HG03432 (cell line): Measurements from ENCODE around the gene NSUN3.

Source experiments
- ATAC-seq: cut with Tn5 transposase; IDR thresholded peaks from one replicate; pipeline ENCODE4 v1.9.1; 2021; ENCODE audit warnings: mild to moderate bottlenecking, moderate library complexity; ENCODE audit not compliant: unreplicated experiment

Gene NSUN3

DNA sequence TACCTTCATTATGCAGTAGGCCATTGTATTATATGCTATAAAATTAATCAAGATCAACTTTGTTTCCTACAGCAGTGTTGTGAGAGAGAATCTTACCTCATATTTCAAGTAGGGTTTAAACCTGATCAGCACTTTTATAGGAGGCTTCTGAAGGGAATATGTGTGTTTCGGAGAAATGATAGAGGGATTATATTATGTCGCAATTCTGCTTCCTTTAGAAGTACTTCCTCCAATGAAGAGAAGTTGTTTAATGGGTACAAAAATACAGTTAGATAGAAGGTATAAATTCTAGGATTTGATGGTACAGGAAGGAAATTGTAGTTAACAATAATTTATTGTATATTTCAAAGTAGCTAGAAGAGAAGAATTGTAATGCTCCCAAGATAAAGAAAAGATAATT lies 54.9 kb downstream of the NSUN3 start:
- no peak for ATAC-seq

DNA sequence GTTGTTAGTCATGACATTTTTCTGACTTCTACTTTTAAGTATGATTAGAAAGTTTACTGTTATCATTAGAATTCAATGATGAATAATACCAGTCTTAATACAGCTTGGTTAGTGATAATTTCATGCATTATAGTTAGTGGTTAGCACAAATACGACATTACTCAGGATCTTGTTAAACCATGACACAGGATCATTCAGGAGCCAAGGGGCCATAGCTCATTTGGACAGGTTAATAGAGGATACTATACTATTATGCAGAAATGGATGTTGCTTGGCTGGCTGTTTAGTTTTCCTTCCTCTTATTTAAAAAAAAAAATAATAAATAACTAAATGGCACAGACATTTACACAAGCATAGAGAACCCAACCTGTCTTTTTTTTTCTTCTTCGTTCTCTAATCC lies 55.5 kb downstream of the NSUN3 start:
- ATAC-seq, result no peak

DNA sequence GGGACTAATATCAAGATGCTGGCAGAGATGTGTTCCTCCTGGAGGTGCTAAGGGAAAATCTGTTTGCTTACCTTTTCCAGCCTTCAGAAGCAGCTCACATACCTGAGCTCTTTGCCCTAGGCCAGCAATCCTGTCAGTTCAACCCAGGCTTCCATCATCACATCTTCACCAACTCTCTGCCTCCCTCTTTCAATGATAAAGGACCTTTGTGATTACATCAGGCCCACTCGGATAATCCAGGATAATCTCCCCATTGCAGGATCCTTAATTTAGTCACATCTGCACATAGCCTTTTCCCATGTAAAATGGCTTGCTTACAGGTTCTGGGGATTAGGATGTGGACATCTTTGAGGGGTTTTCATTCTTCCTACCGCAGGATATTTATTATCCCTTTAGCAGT lies 58.3 kb downstream of the NSUN3 start:
- ATAC-seq, result no peak

DNA sequence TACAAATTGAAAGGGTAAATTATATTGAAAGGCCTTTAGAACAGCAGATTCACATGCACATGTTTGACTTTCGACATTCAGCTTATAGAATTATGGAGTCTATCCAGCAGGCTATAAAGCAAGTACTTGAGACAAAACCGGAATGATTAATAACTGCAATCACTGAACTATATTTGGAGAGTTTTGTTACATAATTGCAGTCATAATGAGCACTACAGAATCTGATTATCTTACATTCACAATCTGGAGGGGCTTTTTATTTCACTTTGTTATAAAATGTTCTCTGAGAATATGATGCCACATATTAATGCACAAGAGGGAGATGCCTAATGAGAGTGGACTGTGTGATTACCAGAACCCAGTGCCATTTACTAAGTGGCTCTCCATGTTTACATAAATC lies 64.3 kb downstream of the NSUN3 start:
- no peak for ATAC-seq

DNA sequence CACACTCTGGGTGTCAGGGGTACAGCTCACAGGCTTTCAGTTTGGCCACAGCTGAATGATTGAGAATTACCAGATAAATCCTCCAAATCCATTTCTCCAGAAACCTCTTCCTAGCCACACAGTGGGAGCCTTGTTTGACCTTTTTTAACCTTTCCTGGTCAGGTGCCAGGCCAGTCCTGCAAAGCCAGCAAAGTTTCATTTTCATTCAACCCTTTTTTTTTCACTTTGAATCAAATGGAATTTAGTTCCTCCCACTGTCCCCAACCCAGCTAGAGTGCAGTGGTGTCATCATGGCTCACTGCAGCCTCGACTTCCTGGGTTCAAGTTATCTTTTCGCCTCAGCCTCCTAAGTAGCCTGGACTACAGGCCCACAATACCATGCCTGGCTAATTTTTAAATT lies 67.8 kb downstream of the NSUN3 start:
- peak; percentile 55 for ATAC-seq

DNA sequence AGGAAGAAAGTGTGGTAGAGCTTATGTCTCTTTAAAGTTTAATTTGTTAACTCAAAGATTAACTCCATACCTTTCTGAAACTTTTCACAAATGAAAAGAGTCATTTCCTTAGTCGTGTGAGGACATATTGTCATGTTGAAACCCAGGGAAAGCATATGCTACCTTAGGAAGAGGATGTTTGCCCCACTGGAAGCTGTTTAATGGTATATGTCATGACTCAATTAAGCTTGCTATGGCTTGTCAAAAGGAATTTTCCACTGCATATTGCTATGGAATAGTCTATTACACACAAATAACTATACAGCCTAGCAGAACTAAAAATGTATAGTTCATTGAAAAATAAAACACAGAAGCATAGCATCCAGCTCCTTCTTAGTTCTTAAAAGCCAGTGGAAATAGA lies 69.9 kb downstream of the NSUN3 start:
- no peak for ATAC-seq

DNA sequence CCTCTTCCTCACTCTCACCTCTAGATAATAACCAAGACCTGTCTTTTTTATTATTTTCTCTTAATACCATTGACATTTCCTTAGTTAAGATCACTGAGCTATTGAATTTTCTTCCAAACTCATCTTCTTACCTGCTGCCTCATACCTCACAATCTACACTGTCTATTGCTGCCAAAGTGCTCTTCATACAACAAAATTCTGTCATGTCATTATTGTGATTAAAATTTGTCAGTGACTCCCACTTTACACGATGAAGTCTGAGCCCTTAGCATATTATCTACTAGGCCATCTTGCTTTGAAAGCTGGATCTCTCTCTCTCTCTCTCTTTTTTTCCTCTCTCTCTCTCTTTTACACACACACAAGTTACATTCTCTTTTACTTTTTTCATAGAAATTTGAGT lies 73.3 kb downstream of the NSUN3 start:
- ATAC-seq, result no peak

DNA sequence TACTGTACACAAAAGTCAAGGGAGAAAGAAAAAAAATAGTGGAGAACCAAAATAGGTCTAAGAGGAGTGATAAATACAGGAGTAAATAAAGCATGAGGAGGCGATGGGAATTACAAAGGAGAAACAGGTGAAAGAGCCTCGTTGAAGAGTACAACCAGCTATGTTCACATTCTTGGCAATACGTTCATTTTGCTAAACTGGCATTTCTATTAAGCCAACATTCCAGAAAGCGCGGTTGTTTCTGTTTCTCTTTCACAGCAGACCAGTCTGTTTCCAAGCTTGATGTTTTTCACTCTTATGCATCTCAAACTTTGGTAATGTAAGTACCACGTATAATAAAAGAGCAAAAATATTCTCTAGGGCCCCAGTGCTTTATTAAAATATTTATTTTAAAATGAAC lies 74.5 kb downstream of the NSUN3 start:
- no peak for ATAC-seq

DNA sequence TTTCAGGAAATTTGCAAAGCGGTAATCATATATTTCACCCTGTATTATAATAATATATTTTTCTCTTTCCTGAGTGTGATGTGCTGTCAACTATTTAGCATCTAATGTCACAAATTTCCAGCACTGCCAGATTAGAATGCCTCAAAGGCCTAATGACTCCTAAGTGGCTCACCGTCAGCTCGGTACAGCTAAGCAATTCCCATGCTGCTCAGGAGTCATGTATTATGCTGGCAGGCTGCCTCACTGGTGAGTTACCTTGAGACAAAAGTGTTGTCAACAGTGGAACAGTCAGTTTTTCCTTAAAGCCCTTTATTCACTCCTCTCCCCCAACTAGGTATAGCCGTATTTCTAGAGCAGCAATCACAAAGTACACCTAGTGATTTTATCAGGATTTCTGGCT lies 83.6 kb downstream of the NSUN3 start:
- ATAC-seq, result no peak

DNA sequence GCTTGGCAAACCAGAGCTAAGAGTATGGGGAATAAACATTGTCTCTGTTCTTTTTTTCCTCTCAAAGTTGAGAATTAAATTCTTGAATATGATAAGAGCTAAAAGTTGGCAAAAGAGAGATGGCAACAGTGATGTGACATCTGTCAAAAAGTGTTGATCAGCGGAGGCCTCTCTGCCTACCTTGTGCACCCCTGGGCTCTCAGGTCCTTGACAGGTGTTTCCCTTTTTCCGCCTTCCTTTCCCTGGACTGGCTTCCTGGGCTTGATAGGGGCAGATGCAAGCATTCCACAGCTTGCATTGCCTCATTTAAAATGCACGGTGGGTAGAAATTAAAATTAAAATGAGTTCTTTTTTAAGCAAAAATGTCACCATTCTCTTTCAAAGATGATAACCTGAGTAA lies 84.2 kb downstream of the NSUN3 start:
- no peak for ATAC-seq

DNA sequence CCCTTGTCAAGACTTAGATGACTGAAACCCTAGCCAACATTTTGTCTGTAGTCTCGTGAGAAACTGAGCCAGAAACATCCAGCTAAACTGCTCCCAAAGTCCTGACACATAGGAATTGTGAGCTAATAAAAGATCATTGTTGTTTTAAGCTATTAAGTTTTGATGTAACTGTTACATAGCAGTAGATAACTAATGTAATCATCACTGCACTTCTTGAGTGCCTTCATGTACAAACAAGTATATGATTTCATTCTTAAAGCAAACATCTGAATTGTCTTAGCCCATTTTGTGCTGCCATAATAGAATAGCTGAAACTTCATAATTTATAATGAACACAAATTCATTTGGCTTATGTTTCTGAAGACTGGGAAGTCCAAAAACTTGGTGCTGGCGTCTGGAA lies 87.3 kb downstream of the NSUN3 start:
- no peak for ATAC-seq

DNA sequence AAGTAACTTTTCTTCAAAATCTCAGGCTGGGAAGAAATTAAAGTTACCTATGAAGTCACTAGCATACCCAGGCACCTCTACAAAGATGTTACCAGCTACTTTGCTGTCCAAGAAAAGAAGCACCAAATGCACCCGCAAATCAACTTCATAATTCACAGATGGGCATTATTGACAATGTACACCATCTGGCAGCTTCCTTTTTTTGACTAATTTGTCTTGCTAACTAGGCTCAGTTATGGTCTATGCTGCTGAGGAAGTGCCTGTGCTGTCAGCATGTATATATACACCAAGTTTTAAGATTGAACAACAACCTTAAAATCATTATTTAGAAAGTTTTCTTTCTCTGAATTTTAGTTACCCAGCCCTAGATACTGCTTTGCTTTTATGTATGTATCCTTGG lies 93.8 kb downstream of the NSUN3 start:
- no peak for ATAC-seq

DNA sequence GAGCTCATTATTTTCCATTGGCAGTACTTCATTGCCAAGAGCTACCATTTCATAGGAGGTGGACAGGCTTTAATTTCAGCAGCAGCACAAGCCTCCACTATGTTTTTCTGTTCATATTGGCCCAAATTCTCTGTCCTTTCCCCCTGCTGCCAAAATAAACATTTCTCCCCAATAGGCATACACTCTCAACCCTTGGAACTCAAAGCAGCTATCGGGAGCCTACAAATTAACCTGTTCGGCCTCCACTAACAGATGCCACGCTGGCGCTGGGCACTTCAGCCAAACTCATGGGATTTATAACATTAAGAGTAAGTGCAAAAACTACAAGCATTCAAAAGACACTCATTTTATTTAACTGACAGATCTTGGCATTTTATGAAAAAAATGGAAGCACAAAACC lies 95.7 kb downstream of the NSUN3 start:
- no peak for ATAC-seq

DNA sequence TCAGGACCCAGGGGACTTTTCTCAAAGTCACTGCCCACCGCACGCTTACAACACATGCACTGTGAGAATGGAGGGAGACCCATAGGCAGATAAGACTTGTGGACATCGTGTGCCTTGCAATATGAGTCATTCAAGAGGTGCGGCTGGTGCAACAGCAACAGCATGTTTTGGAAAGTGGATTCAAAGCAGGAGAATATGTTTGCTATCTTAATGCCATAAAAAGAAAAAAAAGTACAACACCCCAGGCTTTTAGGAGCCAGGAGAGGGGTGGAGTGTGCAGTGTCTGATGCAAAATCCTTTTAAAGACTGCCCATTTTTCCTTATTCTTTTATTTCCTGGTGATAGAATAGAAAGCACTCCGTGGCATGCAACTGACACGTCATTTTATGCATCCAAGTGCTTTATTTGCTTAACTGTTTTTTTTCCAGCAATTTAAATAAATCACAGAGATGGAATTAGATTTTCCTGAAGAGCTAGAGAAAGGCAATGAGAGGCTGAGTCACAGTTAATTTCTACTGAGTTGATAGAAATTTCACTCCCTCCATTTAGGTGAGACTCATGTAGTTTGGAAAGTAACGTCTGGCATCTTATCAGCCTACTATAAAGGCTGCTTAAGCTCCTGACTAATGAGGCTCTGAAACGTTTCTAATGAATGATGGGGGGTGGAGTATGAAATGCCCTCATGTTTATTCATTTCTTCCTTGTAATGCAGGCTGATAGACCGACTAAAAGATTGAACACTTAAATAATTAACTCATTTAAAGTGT lies 96.4 kb downstream of the NSUN3 start:
- no peak for ATAC-seq

DNA sequence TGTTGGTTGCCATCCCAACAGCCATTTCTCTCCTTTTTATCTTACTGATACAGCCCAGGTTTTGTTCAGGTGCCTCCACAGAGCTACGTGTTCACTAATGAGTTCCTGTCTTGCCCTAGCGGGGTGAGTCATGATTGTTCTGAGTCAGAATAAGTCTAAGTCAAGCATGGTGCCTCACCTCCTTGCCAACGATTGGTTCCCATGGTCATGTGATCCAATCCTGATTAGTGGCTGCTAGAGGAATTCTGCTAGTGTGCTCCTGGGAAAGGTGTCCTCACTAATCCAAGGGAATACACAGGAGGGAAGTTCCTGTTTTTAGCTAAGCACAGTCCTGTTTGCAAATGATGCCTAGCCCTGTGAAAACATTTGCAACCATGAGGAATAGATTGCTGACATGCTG lies 99.8 kb downstream of the NSUN3 start:
- ATAC-seq, result peak; percentile 92

DNA sequence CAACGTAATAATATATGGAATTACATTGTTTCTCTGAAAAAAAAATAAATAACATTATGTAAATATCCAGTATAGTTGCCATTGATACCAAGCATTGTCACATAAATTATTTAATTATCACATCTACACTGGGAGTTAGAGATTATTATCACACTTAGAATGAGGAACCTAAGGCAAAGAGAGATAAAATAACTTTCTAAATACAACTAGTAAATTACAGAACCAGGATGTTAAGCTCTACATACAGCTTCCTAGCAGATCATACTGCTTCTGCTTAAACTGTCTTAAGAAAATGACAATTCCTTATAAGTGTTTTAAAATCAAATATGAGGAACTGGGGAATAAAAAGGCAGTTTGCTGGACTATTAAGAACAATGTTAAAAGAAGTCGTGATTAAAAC lies 104.5 kb downstream of the NSUN3 start:
- ATAC-seq, result no peak

DNA sequence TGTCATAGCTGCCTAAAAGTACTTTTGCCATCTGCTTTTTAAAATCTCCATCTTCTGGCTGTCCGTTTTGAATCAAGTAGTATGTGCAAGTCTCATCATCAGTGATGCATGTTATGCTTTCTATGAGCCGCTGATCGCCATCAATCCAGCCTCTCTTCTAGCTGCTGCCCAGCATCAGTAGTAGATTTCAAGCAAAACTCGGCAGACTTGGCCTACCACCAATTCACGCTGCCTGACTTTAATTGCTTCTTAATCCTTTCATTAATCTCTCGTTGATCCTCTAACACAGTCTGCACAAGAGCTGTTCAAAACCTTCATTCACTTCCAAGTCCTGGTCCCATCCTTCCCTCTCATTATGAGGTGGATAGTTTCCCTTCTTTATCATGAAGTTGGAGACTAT lies 104.9 kb downstream of the NSUN3 start:
- no peak for ATAC-seq

DNA sequence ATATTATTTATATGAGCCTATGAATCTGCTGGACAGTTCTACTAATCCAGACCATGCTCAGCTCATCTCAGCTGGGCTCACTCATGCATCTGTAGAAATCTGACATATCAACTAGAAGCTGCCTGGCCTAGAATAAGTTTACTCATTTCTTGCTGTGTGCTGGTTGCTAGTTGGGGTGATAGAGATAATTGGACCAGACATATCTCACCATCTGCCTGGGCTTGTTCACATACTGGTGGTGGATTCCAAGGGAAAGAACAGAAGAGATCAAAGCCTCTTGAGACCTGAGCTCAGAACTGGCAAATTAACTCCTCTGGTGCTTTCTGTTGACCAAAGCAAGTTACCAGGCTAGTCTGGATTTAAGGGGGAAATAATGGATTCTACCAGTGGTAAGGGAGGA lies 109.1 kb downstream of the NSUN3 start:
- peak; percentile 63 for ATAC-seq

DNA sequence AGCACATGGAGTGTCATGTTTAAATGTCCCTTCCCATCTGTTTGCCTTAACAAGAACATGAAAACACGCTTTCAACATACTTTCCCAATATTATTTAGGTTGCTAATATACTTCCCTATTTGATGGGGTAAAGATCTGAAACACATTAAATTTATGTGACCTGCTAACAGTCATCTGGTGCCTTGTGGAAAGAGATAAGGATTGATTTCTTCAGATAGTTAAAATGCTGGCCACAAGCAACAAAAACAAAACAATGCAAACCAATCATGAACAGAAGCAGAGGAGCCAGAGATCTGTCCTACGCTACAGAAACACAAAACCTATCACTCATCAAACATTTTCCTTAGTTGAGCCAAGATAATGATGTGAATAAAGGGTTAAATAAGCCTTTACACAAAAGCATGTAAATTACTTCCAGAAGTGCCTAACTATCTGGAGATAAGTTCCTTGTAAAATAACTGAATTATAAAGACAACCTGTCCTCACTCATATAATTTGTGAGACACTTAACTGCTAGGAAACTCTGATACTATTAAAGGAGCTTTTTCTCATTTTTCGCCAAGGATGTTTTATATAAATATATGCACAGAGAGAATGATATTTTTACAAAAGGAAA lies 109.9 kb downstream of the NSUN3 start:
- no peak for ATAC-seq

DNA sequence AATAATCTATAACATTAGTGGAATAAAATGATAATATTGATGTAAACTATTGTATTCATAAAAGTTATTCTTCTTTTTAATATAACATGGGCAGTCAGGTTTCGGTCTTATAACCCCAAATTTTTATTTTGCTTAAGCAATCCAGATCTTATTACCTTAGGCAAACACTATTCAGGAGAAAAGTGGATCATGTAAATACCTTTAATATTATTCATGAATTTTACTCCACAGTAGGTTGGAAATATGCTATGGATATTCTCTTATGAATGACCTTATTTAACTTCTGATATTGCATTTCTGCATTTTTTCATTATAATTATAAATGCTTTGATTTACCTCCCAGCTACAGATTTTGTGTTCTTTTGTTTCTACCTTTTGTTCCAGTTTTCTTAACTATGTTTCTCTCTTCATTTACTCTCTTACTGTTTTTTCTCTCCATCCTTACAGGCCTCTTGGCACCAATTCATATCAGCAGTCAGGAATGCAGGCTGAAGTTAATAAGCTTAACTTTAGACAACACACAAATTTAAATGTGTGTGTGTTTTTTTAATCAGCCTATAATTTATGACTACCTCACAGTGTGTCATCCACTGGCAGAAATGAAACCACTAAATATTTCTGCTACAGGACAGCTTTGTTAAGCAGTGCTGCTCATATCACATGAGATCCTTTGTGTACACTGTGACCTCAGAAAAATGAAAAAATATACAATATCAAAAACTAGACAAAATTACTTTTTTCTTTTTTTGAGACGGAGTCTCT lies 111.0 kb downstream of the NSUN3 start:
- ATAC-seq, result no peak

DNA sequence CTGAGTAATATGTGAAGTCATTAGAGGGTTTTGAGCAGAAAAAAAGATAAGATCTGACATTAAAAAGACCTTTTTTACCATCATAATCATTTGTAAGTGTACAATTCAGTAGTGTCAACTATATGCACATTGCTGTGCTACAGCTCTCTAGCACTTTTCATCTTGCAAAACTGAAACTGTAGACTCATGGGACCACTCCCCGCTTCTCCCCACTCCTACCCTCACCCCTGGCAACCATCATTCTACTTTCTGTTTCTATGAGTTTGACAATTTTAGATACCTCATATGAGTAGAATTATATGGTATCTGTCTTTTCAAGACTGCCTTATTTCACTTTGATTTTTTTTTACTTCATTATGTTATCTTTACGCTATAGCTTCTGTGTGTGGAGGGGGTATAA lies 112.8 kb downstream of the NSUN3 start:
- ATAC-seq, result no peak
